Body of pancreas (tissue), 4 donors: ENCODE data around the gene SKAP1.

ENCODE experiments used
- CTCF ChIP-seq, 7 experiments: fragments of 450-650 bp in 4 of 7; fragments of 200-600 bp in 3 of 7; sonication (generic) in 3 of 7; IDR thresholded peaks; one replicate each; pipeline ENCODE4 v1.5.1; 2016 to 2019; ENCODE audit warnings: antibody characterized with exemption in 7 of 7
- POLR2A ChIP-seq, 3 donors: fragments of 450-650 bp; IDR thresholded peaks; one replicate each; pipeline ENCODE4 v1.6.1; 2016; ENCODE audit warnings: antibody characterized with exemption in 3 of 3, mild to moderate bottlenecking in 2 of 3

GRCh38 chr17:48386826-48387225, 43.2 kb downstream of the SKAP1 start:
- TF ChIP-seq CTCF (IDR thresholded peaks at IDR 0.05) (no peak), POLR2A (IDR thresholded peaks at IDR 0.05) (no peak)
